HG02885 (cell line): ENCODE measurements around the gene PHACTR3.
"Not testable (repeated sequence)": the region's sequence is repeated elsewhere in the genome, so short reads cannot be mapped to it uniquely, and the experiment has no call there.

Experiments
- ATAC-seq: cut with Tn5 transposase; IDR thresholded peaks from one replicate; pipeline ENCODE4 v1.9.1; 2021; ENCODE audit warnings: mild to moderate bottlenecking; ENCODE audit not compliant: unreplicated experiment, poor library complexity

Gene PHACTR3

DNA sequence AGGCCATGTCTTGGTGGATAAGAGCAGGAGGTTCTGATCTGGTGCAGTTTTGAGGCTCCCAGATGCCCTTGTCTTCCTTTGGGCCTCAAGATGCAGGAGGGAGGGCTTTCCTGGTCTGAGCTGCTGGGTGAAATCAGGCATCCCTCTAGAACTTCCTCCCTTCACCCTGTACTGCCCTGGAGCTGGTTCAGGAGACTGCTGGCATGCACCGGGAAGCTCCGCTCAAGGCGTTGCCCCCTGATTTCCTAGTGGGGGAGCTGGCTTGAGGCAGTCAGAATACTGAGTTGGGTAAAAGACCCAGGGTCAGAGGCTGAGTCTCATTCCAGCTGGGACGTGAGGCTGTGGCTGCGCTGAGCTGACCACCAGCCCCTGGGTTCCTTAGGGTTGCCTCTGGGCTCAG lies 12.0 kb downstream of the PHACTR3 start:
- no peak for ATAC-seq

DNA sequence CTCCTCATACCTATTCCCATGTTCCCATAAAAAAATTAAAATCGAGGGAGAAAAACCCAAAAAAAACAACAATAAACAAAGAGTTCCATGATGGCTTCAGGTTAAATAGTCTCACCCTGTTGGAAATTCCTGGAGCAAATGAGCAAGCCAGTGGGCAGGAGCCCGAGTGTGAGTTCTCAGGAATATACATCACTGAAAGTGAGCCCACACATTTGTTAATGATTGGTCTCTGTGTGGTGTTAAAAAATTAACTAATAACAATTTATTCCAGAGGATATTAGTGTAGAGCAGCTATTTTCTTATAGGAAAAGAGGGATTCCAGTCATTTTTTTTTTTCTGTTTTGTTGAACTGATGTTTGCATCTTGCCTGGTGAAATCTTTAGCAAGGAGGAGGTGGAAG lies 12.9 kb downstream of the PHACTR3 start:
- no peak for ATAC-seq

DNA sequence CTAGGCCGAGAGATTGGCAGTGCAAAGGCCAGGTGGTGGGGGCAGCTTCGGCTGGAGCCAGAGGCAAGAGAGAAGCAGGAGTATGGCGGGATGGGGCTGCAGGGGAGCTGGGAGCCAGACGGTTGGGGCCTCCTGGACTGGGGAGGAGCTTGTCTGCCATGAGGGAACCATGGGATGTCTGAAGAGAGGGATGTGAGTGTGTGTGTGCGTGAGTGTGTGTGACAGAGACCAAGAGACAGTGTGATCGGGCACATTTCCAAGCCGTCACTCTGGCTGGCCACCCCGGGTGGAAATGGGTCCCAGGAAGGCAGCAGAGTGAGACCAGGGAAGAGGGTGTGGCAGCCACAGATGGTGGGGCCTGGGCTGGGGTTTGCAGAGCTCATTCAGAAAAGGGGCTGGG lies 13.8 kb downstream of the PHACTR3 start:
- ATAC-seq, result no peak

DNA sequence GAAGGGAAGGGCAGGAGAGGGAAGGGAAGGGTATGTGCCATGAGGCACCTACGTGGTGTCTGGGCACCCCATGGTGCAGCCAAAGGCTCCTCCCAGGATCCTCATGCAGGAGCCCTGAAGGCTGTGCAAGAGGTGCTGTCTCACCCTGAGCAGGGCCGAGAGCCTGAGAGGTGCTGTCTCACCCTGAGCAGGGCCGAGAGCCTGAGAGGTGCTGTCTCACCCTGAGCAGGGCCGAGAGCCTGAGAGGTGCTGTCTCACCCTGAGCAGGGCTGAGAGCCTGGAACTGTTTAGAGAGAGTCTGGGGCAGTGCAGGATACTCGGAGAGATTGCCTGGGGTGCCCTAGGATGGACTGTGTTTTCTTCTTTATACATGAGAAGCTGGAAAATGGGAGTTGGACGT lies 14.2 kb downstream of the PHACTR3 start:
- not testable (repeated sequence) for ATAC-seq

DNA sequence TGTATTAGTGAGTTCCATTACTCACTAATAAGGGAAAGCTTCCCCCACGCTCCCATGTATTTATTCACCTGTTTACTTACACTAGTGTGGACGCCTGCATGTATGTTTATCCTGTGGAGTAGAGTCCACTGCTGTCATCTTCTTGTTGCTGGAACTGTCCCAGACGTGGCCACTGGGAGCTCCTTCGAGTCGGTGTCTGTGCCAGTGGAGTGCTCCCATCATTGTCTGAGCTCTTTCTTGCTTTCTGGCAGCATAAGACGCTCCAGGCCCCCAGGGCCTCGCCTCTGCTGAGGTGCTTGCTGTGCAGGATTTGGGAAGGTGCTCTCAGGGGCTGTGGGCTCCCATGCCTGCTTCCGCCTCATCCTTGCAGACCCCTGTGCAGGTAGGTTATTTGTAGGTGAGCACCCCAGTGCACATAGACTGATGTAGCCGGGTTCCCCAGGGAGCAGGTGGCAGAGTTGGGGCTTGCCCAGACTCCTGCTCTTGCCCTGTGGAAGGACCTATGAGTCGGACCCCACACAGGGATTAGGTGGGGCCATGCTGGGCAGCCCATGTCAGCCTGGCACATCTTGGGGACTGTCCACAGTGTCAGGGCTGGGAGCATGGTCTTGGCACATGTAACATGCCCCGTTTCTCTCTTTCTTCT lies 16.6 kb downstream of the PHACTR3 start:
- no peak for ATAC-seq

DNA sequence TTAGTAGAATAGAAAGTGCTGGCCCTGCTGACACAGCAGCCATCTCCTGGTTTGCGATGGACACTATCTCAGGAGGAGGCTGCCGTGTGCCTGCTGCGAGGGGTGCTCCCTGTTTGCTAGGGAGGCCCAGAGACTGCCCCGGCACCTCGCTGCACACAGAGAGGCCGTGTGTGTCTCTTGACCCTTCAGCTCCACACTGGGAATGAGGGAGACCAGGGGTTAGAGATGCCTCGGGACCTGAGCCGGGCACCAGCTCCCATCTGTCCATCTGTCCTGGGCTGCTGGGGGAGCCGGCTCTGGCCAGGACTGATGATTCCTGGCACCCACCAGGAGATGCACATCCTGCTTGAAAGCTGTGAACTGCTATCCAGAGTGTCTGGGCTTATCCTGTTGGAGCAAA lies 18.2 kb downstream of the PHACTR3 start:
- no peak for ATAC-seq

DNA sequence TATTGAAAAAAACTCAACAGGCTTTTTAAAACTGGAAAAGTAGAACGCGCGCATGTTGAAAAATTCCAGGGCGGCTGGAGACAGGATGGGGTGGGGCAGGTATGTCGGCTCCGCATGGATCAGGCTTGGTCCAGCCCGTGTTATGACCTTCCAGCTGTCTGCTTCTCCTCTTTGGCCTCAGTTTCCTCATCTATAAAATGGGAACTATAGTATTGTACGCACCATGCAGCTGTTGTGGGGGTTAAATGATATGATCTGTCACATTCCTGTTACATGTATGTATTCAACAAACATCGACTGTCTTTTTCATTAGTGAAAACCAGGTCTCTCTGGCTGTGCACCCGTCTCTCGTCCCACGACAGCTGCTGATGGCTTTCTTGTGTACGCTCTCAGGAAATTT lies 18.8 kb downstream of the PHACTR3 start:
- ATAC-seq, result no peak

DNA sequence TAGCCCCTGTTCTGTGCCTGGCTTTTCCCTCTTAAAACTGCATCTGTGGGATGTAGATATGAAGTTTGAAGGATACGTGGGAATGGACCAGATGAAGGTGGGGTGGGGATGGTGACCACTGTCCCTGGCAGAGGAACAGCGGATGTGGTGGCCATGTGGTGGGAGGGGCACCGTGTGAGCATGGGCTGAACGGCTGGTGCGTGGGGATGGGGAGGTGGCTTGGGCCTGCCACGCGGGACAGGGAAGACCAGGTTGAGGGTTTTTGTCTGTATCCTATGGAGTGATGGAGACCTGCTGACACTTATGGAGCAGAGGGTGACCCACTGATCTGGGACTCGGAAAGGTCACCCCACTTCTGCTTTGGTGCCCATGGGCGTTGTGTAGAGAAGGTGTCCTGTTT lies 19.2 kb downstream of the PHACTR3 start:
- no peak for ATAC-seq

DNA sequence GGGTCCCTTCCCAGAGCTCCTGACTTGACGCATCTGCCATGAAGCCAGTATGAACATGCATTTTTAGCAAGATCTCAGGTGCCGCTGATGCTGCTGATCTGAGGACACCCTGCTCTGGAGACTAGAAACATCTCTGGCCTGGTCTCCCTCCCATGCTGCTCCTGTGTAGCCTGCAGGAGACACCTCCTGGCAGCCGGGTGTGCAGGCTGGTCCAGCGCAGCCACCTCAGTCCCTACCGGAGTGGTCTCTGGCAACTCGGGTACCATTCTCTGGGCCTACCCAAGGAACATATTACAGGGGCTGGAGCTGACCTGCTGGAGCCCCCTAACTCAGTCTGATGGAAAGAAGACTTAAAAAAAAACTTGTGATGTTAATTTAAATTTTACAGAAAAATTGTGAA lies 20.1 kb downstream of the PHACTR3 start:
- no peak for ATAC-seq

DNA sequence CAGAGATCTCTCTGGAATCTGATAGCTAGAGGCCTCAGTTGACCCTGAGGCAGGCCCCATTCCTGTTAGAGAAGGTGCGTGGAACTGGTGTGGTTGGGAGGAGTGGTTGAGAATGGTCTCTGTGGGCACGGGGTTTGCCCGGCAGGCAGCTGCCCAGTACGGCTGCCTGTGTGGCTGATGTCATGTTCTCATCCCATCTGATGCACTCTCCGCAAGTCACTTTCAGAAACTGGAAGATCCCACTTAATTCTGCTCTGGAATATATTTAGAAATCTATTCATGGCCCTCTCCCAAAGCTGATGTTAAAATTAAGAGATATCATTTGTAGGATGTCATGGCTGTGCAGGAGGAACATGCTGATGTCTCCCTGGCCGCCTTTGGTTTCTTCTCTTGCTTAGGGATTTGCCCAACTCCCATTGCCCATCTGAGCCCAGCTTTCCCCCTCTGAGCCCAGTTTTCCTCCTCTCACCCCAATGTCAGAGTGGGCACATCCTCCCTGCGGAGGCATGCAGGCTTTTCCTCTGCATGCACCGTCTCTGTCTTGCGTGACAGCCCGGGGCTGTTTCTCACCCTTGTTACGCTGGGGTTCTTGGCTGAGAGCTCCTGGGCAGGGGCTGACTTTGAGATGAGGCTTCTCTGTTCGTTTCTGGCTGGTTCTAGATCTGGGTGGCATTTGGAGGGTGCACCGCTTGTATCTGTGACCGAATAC lies 21.0 kb downstream of the PHACTR3 start:
- no peak for ATAC-seq

DNA sequence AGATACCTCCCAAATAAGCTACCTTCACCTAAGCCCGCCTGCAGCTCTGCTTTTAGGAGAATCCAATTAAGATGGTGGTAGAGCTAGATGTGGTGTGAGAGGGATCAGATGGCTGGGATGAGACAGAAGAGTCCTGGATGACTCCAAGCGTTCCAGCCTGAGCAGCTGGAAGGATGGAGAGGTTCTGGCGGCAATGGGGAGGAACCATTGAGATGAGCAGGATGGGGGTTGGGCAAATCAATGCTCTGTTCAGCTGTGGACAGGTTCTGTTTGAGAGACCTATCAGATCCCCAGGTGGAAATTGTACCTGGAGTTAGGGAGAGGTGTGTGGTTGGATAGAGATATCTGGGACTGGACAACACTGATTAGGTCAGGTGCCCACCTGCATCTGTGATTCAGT lies 23.0 kb downstream of the PHACTR3 start:
- no peak for ATAC-seq

DNA sequence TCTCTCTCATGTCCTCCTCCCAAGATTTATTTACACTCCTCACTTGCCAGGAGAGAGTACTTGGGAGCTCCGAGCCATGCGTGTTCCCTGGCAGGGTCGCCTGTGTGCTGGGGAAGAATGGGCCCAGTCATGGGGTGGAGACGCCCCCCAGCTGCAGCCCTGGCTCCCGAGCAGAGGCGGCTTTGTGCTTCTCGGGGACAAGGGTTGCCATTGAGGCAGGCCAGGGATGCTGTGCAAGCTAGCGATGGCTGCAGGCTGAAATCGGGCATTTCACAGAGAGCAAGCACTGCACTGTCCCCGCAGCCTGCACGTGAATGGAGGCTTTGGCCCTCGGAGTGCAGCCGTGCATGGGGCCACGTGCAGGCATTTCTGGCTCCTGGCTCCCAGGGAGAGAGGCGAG lies 23.8 kb downstream of the PHACTR3 start:
- ATAC-seq, result no peak

DNA sequence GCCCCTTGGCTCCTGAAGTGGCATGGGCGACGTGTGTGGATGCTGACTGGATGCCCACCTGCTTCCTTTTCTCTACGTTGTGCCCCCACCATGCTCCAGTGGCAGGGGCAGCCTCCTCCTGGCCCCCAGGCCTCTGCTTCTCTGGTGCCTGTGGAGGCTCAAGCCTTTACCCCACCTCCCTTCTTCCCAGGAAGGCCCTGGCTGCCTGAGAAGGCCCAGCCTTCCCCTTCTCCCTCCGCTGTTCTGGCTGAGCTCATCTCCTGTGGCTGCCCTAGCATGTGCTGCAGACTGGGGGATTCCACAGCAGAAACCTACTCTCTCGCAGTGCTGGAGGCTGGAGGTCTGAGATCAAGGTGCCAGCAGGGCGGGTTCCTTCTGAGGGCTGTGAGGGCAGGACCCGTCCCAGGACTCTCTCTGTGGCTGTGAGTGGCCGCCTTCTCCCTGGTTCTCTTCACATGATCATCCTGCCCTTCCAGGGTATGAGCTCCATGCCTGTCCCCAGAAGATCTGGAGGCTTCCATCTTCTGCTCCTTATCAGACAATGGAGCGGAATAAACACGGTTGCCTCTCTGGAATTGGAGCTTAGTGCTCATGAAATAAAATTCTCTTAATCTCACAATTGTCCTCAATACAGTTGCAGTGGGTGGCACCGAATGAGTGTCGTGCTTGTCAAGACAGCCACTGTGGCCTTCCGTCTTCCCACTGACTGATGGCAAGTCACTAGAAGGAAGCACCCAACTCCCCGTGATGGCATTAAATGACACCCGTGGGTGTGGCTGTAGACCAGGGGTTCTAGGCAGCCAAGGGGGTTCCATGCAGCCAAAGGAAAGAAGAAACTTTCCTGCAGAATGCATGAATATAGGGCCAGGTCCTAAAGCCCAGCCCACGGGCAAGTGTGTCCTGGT lies 25.1 kb downstream of the PHACTR3 start:
- ATAC-seq, result no peak

DNA sequence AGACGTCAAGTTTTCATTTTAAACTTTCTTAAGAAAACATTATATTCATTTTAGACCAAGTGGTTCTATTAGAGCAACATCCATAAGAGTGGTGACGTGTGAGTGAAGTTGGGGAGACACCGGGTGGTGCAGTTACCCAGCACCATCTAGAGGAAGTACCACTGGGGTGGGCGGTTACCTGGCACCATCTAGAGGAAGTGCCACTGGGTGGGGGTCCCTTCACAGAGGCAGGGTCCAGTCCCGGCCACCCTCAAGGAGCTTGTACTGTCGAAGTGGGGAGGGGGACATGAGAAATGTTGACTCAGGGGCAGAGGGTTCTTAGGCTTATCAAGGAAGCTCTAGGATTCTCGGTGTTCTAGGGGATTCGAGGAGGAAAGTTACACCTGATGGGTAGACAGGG lies 26.2 kb downstream of the PHACTR3 start:
- no peak for ATAC-seq

DNA sequence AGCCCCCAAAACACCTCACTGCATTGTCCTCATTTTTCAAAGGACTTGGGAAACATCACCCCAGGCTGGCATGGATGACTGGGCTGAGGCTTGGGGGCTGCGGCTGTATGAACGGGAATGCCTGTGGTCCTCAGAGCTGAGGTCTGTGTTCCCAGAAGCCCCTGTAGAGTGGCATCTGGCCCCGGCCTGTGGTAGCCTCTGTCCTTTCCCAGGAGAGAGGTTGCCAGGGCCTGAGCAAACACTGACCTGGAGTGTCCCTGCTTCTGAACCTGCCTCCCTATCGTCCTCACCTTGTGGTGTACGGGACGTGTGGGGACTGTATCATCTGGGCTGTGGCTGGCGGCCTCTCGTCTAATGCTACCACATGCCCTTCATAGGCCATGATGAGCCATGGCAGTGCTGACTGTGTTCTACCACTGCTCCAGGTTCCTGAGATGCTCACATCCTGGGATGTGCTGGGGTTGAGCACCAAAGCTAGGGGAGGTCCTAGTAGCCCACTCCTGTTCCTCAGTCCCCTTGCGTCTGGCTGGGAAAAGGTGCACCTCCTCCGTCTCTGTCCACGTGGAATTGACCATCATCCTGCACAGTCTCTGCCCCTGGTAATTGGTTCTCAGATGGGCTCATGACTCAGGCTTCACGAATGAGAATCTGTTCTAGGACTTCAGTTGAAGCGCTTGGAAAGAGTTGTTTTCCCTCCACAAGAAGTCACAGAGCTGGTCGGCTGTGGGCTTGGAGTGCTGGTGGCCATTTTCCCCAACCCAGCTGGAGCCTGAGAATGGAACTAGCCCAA lies 27.6 kb downstream of the PHACTR3 start:
- no peak for ATAC-seq

DNA sequence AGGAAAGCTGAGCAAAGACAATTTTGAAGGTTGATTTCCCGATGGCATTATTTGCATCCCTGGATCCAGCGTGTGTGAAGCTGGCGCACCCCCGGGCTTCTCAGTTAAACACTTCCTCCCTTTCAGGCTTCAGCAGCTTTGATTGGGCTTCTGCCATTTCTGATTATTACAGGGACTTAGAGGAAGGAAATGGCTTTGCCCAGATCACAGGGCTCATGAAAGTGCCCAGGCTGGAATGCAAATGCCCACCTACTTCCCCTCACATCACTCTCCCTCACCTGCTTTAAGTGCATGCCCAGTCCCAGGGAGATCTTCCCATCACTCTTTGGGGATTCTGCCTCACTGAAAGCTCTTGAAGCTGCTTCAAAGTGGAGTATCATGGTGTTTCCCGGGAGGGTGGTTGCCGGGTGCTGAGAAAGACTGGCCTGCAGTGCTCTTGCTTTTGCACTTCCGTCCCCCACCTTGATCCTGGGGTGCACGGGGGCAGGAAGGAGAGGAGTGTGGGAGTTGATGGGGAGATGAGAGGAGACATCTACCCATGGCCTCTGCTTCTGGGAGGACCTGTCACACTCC lies 28.3 kb downstream of the PHACTR3 start:
- no peak for ATAC-seq

DNA sequence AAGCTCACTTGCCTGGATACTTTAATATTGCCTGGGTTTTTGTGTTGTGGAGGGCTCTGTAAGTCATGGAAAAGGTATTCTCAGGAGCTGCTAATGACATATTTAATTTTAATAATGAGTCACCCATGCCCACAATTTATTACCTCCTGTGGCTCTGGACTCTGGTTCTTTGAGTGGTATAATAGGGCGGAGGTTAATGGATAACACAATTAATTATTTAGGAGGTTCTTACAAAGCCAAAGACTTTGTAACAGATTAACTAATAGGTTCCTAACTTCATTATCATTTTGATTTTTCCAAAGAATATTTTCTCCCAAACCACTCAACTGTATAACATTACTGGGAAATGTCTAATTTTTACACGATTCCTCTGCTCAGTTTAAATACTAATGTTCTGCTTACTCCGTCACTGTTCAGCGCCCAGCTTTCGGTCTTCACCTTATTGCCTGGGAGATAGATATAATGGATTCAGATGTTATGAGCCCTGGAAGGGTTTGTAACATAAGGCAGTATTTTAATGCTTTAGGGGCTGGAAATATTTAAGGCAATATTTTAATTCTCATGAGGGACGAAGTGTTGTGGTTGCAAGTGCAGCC lies 29.4 kb downstream of the PHACTR3 start:
- ATAC-seq, result no peak

DNA sequence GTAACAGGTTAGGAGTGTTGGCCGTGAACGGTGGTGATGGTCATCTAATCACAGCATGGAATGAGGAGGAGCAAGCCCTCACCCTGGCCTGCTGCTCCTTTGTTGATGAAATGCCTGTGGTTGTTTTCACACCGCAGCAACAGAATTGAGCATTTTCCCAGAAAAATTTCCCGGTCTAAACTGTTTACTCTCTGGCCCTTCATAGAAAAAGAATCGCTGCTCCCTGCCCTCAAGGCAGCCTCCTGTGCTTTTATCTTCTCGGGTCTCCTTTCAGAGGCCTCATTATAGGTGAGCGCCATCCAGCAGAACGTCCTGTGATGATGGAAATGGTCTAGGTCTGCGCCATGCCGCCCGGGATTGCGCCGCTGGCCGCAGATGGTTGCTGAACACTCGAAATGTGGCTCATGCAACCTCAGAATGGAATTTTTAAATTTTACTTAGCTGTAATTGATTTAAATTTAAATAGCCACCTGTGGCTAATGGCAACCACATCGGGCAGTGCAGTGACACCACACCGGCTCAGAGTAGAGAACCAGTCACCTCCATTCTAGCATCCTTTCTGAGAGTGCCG lies 30.2 kb downstream of the PHACTR3 start:
- no peak for ATAC-seq

DNA sequence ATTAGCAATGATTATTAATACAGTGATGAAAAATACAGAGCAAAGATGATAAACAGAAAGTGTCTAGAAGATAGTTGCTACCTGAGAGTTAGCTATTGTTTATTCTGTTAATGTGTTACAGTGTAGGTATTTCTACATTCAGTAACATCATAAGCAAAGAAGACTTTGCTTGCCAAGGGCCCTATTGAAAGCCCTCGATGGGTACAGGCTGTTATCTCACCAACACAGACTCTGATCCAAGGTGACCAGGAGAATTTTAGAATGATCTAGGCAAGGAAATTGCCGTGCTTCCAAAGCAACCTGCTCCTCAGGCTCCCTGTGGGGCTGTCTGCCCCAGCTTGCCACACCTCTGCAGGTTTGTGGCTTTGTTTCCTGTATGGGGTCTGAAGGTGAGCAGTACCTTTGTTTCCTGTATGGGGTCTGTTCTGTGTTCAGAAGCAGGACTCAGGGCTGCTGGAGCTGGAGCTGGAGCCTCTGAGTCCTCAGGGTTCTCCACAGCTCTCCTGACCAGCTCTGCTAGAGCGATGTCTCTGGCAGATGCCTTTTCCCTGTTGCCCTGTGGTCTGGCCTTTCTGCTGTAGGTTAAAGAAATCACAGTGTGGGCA lies 32.5 kb downstream of the PHACTR3 start:
- no peak for ATAC-seq
